GM15510 (cell line): Measurements from ENCODE around the gene PEDS1.

ENCODE experiments used
- POLR2A ChIP-seq: IDR thresholded peaks from 3 replicates; pipeline ENCODE4 v1.6.1; 2011; ENCODE audit warnings: borderline replicate concordance; ENCODE audit not compliant: insufficient read length; ENCODE audit errors: extremely low read depth

Gene PEDS1

DNA sequence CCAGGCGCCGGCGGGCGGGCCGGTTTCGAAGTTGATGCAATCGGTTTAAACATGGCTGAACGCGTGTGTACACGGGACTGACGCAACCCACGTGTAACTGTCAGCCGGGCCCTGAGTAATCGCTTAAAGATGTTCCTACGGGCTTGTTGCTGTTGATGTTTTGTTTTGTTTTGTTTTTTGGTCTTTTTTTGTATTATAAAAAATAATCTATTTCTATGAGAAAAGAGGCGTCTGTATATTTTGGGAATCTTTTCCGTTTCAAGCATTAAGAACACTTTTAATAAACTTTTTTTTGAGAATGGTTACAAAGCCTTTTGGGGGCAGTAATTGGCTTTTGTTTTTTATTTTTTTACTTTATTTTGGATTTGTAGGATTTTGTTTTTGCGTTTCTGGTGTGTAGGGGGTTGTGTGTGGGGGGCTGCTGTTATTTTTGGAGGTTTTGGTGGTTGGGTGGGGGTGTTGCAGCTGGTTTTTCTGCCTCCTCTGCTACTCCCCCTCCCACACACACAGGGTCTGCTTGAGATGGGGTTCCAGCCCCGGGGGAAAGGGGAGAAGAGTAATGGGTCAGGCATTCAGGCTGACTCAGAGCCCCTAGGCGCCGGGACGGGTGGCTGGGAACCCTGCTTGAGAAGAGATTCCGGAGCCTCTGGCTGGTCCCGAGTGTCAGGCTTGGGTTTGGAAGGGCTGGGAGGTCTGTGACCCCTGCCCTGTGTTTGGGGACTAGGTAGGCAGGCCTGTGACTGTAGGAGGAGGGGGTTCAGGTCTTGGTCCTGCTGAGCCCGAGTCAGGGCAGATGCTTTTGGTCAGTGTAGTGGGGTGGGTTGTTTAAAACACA lies 39.1 kb upstream of the PEDS1 start:
- peak; percentile 47 for TF ChIP-seq POLR2A

DNA sequence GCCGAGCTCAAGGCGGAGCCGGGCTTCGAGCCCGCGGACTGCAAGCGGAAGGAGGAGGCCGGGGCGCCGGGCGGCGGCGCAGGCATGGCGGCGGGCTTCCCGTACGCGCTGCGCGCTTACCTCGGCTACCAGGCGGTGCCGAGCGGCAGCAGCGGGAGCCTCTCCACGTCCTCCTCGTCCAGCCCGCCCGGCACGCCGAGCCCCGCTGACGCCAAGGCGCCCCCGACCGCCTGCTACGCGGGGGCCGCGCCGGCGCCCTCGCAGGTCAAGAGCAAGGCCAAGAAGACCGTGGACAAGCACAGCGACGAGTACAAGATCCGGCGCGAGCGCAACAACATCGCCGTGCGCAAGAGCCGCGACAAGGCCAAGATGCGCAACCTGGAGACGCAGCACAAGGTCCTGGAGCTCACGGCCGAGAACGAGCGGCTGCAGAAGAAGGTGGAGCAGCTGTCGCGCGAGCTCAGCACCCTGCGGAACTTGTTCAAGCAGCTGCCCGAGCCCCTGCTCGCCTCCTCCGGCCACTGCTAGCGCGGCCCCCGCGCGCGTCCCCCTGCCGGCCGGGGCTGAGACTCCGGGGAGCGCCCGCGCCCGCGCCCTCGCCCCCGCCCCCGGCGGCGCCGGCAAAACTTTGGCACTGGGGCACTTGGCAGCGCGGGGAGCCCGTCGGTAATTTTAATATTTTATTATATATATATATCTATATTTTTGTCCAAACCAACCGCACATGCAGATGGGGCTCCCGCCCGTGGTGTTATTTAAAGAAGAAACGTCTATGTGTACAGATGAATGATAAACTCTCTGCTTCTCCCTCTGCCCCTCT lies 38.2 kb upstream of the PEDS1 start:
- TF ChIP-seq POLR2A = peak; percentile 35

DNA sequence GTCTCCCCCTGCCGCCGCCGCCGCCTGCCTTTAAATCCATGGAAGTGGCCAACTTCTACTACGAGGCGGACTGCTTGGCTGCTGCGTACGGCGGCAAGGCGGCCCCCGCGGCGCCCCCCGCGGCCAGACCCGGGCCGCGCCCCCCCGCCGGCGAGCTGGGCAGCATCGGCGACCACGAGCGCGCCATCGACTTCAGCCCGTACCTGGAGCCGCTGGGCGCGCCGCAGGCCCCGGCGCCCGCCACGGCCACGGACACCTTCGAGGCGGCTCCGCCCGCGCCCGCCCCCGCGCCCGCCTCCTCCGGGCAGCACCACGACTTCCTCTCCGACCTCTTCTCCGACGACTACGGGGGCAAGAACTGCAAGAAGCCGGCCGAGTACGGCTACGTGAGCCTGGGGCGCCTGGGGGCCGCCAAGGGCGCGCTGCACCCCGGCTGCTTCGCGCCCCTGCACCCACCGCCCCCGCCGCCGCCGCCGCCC lies 37.6 kb upstream of the PEDS1 start:
- no peak for TF ChIP-seq POLR2A

DNA sequence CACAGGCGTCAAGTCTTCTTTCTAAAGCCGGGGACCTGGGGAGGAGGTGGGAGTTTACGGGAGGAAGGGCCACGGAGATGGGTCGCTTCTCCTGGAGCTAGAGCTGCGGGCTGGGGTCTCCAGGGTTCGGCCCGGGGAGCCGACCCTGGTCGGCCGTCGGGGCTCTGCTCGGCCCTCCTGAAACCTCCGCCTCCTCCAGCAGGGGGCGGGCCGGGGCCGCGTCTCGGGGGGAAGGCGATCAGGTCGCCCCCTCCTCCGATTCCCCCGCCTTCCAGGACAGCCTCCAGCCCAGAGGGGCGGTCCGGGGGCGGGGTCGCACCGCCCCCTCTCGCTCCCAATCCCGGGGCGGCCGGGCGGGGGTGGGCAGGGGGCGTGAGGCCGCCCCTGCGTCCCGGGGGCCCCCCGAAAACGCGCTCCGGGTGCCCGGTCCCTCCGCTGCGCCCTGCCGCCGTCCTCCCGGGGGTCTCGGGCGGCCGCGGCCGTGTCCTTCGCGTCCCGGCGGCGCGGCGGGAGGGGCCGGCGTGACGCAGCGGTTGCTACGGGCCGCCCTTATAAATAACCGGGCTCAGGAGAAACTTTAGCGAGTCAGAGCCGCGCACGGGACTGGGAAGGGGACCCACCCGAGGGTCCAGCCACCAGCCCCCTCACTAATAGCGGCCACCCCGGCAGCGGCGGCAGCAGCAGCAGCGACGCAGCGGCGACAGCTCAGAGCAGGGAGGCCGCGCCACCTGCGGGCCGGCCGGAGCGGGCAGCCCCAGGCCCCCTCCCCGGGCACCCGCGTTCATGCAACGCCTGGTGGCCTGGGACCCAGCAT lies 36.9 kb upstream of the PEDS1 start, which contains the start of gene CEBPB:
TSS of gene CEBPB (plus strand) at position 580 of the 814 bp plus-strand sequence. CDS start at position 784, 204 bp downstream.
- peak; percentile 87 for TF ChIP-seq POLR2A

DNA sequence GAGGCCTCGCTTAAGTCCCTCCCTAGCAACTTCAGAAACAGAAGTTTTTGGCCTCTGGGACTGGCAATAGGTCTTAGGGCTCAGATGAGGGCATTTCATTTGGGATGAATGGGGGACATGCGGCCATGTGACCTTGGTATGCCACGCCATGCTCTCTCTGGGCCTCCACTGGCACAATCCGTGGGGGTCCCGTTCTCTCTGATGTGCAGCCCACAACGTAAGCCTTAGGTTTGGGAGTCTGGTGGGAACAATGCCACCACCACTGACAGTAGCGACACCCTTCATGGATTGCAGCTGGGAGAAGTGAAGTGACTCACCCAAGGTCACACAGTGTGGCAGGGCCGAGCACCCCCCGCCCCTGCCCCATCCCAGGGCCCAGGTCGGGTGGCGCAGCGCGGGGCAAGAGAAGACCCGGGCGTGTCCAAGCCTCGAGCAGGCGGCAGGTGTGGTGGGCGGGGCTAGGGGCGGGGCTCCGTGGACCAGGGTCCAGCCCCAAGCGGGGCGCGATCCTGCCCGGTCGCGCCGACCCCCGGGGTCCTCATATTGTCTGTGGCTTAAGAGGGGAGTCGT lies 36.2 kb upstream of the PEDS1 start:
- no peak for TF ChIP-seq POLR2A

DNA sequence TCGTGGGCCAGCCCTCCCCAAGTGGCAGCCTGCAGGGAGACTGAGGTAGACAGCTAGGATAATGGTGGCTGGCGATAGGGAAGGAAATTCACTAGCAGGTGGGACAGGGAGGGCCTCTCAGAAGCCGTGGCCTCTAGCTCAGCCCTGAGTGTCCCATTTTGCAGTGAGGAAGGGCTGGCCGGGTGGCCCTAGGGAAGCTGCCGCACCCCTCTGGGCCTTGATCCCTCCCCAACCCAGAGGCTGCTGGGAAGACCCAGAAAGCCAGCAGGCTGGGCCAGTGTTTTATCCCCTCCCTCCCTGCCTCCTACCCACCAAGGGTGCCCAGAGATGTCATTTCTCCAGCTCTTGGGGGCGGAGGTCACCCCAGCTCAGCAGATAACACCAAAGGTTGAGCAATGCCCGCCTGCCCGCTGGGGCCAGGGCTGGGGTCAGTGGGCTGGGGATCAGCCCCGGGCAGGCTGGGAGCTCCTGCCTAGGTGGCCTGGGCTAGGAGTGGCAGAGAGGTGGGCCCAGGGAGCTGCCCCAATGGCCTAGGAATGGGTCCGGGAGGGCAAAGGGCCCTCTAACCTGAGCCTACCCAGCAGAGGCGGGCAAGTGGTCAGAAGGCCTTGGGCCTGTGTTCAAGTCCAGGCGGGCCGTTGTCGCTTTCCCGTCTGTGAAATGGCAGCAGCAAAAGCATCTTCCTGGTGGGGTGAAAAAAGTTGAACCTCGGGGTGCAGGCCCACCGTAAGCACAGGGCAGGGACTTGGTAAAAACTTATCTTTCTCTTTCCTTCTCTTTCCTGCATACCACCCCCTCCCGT lies 35.6 kb upstream of the PEDS1 start:
- TF ChIP-seq POLR2A = no peak

DNA sequence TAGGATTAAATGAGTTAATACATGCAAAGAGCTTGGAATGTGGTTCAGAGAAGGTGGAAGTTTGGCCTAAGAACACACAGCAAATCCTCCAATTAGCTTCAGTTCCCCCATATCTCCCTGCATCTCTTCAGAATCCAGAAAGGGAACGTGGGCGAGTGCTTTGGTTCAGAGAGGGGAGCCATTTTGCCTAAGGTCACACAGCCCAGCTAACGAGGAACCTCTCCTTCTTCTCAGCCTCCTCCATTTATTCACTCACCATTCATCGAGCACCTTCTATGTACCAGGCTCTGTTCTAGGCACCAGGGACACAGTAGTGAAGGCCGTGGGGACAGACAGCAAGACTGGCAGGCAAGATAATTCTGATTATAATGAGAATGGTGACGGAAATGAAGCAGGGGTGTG lies 34.8 kb upstream of the PEDS1 start:
- no peak for TF ChIP-seq POLR2A

DNA sequence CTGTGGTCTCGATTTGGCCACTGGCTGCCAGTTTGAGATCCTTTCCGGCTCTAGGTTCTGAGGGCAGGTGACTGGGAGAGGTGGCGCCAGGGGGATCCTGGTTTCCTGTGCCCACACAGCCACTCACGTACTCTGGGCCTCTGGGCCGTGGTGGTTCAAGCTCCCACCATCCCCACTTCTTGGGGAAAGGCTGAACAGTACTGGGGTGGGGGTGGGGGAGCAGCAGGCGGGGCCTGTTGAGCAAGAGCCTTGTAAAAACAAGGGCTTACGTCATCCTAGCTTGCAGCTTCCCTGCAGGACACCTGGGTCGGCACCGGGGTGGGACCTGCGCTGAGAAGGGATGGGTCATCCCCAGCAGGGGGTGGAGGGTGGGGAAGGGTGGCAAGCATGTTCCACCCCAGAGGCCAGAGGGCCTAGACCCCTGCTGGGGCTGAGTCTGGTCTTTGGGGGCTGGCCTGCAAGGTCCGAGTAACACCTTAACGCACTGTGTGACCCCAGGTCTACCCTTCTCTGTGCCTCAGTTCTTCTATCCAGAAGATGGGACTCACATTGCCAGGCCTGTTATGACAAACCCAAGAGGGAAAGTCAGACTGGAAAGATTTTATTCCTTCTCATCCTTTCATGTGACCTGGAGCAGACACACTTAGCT lies 34.0 kb upstream of the PEDS1 start:
- no peak for TF ChIP-seq POLR2A

DNA sequence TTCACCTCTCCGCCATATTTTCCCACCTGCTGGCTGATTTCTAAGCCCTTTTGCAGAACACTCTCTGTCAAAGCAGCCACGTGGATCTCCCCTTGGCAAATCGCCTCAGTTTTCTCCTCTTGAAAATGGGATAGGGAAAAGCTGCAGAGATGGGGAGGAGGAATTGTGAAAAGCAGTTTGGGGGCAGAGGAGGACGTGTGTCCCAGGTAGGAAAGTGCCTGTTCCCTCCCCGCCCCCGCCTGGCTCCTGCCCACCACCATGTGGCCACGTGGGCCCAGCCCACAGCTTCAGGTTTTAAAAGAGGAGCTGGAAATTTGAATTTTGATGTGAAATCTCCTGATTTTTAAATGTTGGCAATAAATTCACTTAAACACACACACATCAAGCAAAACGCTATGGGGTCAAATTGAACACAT lies 33.5 kb upstream of the PEDS1 start:
- no peak for TF ChIP-seq POLR2A

DNA sequence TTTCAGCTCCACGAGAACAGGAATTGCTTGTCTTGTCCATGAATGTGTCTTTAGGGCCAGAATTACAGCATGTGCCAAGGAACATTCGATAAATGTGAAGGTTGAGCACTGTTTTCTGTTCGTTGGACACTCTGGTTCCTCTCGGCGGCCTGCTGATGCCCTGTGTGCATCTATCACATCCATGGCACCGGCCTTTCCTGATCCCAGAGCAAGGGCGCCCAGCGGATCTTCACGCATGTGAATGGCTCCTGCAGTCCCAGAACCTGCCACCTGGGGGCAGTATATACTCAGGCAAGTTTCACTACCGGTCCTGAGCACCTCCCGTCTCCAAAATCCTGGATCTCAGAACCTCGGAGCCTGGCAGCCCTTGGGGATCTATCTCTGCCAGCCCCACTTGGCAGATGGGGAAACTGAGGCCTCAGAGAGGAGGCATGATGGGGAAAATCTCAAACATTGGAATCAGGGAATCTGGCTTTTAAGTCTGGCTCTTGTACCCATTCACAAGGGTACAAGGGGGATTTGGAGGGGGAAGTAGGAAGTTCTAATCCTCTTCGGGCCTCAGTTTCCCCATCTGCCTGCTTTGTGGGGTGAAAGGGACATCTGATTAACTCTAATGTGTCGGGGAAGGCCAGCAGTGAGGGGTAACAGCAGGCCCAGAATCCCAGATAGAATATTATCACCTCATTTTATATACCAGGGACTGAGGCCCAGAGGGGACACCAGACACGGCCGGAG lies 32.8 kb upstream of the PEDS1 start:
- no peak for TF ChIP-seq POLR2A

DNA sequence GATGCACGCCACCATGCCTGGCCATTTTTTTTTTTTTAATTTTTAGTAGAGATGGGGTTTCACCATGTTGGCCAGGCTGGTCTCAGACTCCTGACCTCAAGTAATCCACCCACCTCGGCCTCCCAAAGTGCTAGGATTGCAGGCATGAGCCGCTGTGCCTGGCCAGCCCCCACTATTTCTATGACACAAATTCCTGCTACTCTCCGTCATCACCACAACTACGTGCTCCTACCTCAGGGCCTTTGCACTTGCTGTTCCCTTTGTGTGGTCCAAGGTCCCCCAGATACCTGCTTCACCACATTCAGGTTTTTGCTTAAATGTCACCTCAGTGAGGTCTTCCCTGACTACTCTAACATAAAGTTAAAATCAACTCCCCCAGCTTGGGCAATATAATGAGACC lies 31.9 kb upstream of the PEDS1 start:
- TF ChIP-seq POLR2A = no peak

DNA sequence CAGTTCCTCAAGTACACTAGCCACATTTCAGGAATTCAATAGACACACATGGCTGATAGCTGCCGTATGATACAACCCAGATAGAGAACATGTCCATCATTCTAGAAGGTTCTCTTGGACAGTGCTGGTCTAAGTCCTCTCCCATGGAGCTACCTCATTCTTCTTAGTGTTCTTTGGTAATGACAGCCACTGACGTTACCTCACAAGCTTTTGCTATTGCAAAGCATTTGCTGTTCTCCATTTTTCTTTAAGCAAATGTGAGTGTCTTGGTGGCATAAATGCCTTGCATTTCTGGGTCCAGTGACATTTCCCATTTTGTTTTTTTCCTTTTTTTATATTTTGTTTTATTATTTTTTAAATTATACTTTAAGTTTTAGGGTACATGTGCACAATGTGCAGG lies 28.8 kb upstream of the PEDS1 start:
- no peak for TF ChIP-seq POLR2A
